Astrocyte (in vitro differentiated cells and primary cell): ENCODE measurements around the gene ME3.

Experiments used
- EZH2 ChIP-seq: IDR thresholded peaks from 2 replicates; pipeline ENCODE4 v1.6.1; 2012; ENCODE audit warnings: mild to moderate bottlenecking, low read length, inconsistent platforms; ENCODE audit not compliant: insufficient read depth
- TF ChIP-seq, protein P1 (sequence below): IDR thresholded peaks from 2 replicates; pipeline ENCODE4 v1.5.1; 2011; ENCODE audit warnings: low read depth, mild to moderate bottlenecking, inconsistent platforms, low read length, moderate library complexity; ENCODE audit not compliant: insufficient read depth

DNA sequence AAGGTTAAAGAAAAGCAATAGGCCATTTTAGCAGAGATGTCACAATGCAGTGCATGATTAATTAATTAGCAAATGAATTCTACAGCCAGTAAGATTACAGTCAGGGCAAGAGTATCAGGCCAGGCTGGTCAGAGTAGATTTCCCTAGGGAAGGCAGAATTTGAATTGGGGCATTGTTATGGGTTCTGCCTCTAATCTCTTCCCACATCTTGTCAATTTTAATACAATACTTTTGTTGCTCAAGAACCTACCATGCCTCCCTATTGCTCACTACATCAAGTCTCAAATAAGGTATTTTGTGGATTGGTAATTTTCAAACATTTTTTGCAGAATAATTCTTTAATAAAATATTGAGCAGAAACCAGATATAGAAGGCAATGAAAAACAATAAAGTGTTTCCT is 194.1 kb downstream of the ME3 start:
- TF ChIP-seq, protein P1, sequence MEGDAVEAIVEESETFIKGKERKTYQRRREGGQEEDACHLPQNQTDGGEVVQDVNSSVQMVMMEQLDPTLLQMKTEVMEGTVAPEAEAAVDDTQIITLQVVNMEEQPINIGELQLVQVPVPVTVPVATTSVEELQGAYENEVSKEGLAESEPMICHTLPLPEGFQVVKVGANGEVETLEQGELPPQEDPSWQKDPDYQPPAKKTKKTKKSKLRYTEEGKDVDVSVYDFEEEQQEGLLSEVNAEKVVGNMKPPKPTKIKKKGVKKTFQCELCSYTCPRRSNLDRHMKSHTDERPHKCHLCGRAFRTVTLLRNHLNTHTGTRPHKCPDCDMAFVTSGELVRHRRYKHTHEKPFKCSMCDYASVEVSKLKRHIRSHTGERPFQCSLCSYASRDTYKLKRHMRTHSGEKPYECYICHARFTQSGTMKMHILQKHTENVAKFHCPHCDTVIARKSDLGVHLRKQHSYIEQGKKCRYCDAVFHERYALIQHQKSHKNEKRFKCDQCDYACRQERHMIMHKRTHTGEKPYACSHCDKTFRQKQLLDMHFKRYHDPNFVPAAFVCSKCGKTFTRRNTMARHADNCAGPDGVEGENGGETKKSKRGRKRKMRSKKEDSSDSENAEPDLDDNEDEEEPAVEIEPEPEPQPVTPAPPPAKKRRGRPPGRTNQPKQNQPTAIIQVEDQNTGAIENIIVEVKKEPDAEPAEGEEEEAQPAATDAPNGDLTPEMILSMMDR: no peak
- no peak for TF ChIP-seq EZH2
